Osteocyte (in vitro differentiated cells): ENCODE data around the gene SMC5. TPM values are rescaled to one million over a fixed set of nuclear protein-coding genes. Genes with fewer than 3 reads are reported as not detected.

Experiments
- DNase-seq: peaks from one replicate; pipeline ENCODE4 v3.0.0; 2021; ENCODE audit warnings: mixed read lengths; ENCODE audit not compliant: unreplicated experiment; ENCODE audit errors: extremely low spot score
- H3K27ac Mint-ChIP-seq: one replicate; pipeline ENCODE4 v1.8.0; 2021; ENCODE audit warnings: mild to moderate bottlenecking, mixed read lengths; ENCODE audit not compliant: unreplicated experiment
- H3K27me3 Mint-ChIP-seq: one replicate; pipeline ENCODE4 v1.8.0; 2021; ENCODE audit warnings: mixed read lengths; ENCODE audit not compliant: unreplicated experiment
- H3K36me3 Mint-ChIP-seq: one replicate; pipeline ENCODE4 v1.8.0; 2021; ENCODE audit warnings: mixed read lengths; ENCODE audit not compliant: unreplicated experiment
- H3K4me1 Mint-ChIP-seq: one replicate; pipeline ENCODE4 v1.8.0; 2021; ENCODE audit warnings: mixed read lengths; ENCODE audit not compliant: unreplicated experiment
- H3K4me3 Mint-ChIP-seq: one replicate; pipeline ENCODE4 v1.8.0; 2021; ENCODE audit warnings: mild to moderate bottlenecking, moderate library complexity, mixed read lengths; ENCODE audit not compliant: unreplicated experiment
- H3K9me3 Mint-ChIP-seq: one replicate; pipeline ENCODE4 v1.8.0; 2021; ENCODE audit warnings: mixed read lengths; ENCODE audit not compliant: unreplicated experiment
- CTCF ChIP-seq: fragments of 200-600 bp; sonication (generic); IDR thresholded peaks from 2 replicates; pipeline ENCODE4 v1.5.0; 2021; ENCODE audit warnings: antibody characterized with exemption, mild to moderate bottlenecking, moderate library complexity
- total RNA-seq: library from RNA; stranded (reverse); gene quantifications from 2 replicates; pipeline ENCODE4 v1.2.1, GENCODE V29; 2021

Gene SMC5
- total RNA-seq, 1 donor from 2014 or later, result 30.4 TPM

- peaks cover 6% of the 10 kb centered on the region for H3K9me3 Mint-ChIP-seq
- H3K4me1 Mint-ChIP-seq, result no peaks in the 10 kb centered on the region
- no peak for TF ChIP-seq CTCF
Observed at GRCh38 chr9:70297141-70297540, 38.4 kb downstream of the SMC5 start.

GRCh38 chr9:70298245-70298771 lies 39.5 kb downstream of the SMC5 start:
- no peaks in the 10 kb centered on the region for H3K27me3 Mint-ChIP-seq
- no peak overlapping the region for H3K27ac Mint-ChIP-seq
- H3K9me3 Mint-ChIP-seq, result no peaks in the 10 kb centered on the region
- H3K36me3 Mint-ChIP-seq, result peaks cover 57% of the 10 kb centered on the region
- no peaks in the 10 kb centered on the region for H3K4me1 Mint-ChIP-seq
- DNase-seq, result no peak
- H3K4me3 Mint-ChIP-seq, result no peak overlapping the region
- no peak for TF ChIP-seq CTCF

More at GRCh38 chr9:70297141-70297540, 38.4 kb downstream of the SMC5 start:
- no peaks in the 10 kb centered on the region for H3K27me3 Mint-ChIP-seq
- peaks cover 64% of the 10 kb centered on the region for H3K36me3 Mint-ChIP-seq
- DNase-seq, result no peak
- H3K27ac Mint-ChIP-seq, result no peak overlapping the region
- no peak overlapping the region for H3K4me3 Mint-ChIP-seq

GRCh38 chr9:70303268-70303667 lies 44.5 kb downstream of the SMC5 start:
- Mint-ChIP-seq H3K4me3 (no peak overlapping the region), H3K4me1 (no peaks in the 10 kb centered on the region), H3K27ac (no peak overlapping the region), H3K9me3 (no peaks in the 10 kb centered on the region), H3K27me3 (no peaks in the 10 kb centered on the region), H3K36me3 (peaks cover 56% of the 10 kb centered on the region)
- no peak for DNase-seq
- TF ChIP-seq CTCF, result no peak

- no peaks in the 10 kb centered on the region for H3K9me3 Mint-ChIP-seq
- H3K36me3 Mint-ChIP-seq, result peaks cover 55% of the 10 kb centered on the region
- no peaks in the 10 kb centered on the region for H3K27me3 Mint-ChIP-seq
- no peak overlapping the region for H3K27ac Mint-ChIP-seq
- no peak for TF ChIP-seq CTCF
- DNase-seq, result no peak
- no peak overlapping the region for H3K4me3 Mint-ChIP-seq
- no peaks in the 10 kb centered on the region for H3K4me1 Mint-ChIP-seq
Observed at GRCh38 chr9:70304810-70305209, 46.0 kb downstream of the SMC5 start.

GRCh38 chr9:70315389-70315788 lies 56.6 kb downstream of the SMC5 start:
- H3K27ac Mint-ChIP-seq, result no peak overlapping the region
- no peaks in the 10 kb centered on the region for H3K4me1 Mint-ChIP-seq
- H3K27me3 Mint-ChIP-seq, result no peaks in the 10 kb centered on the region
- TF ChIP-seq CTCF, result no peak
- H3K9me3 Mint-ChIP-seq, result peaks cover 3% of the 10 kb centered on the region
- no peak for DNase-seq
- no peak overlapping the region for H3K4me3 Mint-ChIP-seq
- H3K36me3 Mint-ChIP-seq, result peaks cover 61% of the 10 kb centered on the region
